ENCODE measurements around the gene NTSR2.

The NTSR2 gene

GRCh38 chr2:11699686-11700670 is 30.0 kb upstream of the NTSR2 start:
- Histone ChIP-seq H3K27me3 (ENCODE audit: control insufficient read depth in 1 of 2, insufficient read depth in 2 of 2, low read length in 2 of 2) (no peaks in the 10 kb centered on the region), H3K9ac (ENCODE audit: low read length in 2 of 2) (no peak overlapping the region), H3K4me1 (ENCODE audit: control insufficient read depth, insufficient read depth, low read length) (peaks cover 14% of the 10 kb centered on the region), H3K9me3 (ENCODE audit: control insufficient read depth in 2 of 2, low read length in 2 of 2) (no peaks in the 10 kb centered on the region), H3K27ac (ENCODE audit: low read length) (no peak overlapping the region), H3K4me3 (ENCODE audit: low read length in 2 of 2) (no peak overlapping the region), H3K36me3 (ENCODE audit: control insufficient read depth in 2 of 2, insufficient read depth in 2 of 2, low read length in 2 of 2) (no peaks in the 10 kb centered on the region)

GRCh38 chr2:11698009-11698922 is 28.3 kb upstream of the NTSR2 start:
- Histone ChIP-seq H3K9ac (ENCODE audit: low read length in 2 of 2) (no peak overlapping the region), H3K9me3 (ENCODE audit: control insufficient read depth in 2 of 2, low read length in 2 of 2) (no peaks in the 10 kb centered on the region), H3K27me3 (ENCODE audit: control insufficient read depth in 1 of 2, insufficient read depth in 2 of 2, low read length in 2 of 2) (no peaks in the 10 kb centered on the region), H3K36me3 (ENCODE audit: control insufficient read depth in 2 of 2, insufficient read depth in 2 of 2, low read length in 2 of 2) (no peaks in the 10 kb centered on the region), H3K4me1 (ENCODE audit: control insufficient read depth, insufficient read depth, low read length) (peaks cover 16% of the 10 kb centered on the region), H3K4me3 (ENCODE audit: low read length in 2 of 2) (no peak overlapping the region), H3K27ac (ENCODE audit: low read length) (peak overlapping the region; percentile 18)

- peak overlapping the region in 1 of 2 donors; percentile 3 for H3K4me3 ChIP-seq (ENCODE audit: low read length in 2 of 2)
- no peaks in the 10 kb centered on the region for H3K27me3 ChIP-seq (ENCODE audit: control insufficient read depth in 1 of 2, insufficient read depth in 2 of 2, low read length in 2 of 2)
- H3K27ac ChIP-seq (ENCODE audit: low read length): peak overlapping the region; percentile 18
- H3K9me3 ChIP-seq (ENCODE audit: control insufficient read depth in 2 of 2, low read length in 2 of 2): no peaks in the 10 kb centered on the region
- H3K9ac ChIP-seq (ENCODE audit: low read length in 2 of 2): no peak overlapping the region
- H3K36me3 ChIP-seq (ENCODE audit: control insufficient read depth in 2 of 2, insufficient read depth in 2 of 2, low read length in 2 of 2): no peaks in the 10 kb centered on the region
- peaks cover 19% of the 10 kb centered on the region for H3K4me1 ChIP-seq (ENCODE audit: control insufficient read depth, insufficient read depth, low read length)
These were observed 27.3 kb upstream of the NTSR2 start for GRCh38 chr2:11697103-11697871.

GRCh38 chr2:11696736-11697102 is 26.7 kb upstream of the NTSR2 start:
- Histone ChIP-seq H3K27me3 (ENCODE audit: control insufficient read depth in 1 of 2, insufficient read depth in 2 of 2, low read length in 2 of 2) (no peaks in the 10 kb centered on the region), H3K9me3 (ENCODE audit: control insufficient read depth in 2 of 2, low read length in 2 of 2) (no peaks in the 10 kb centered on the region), H3K4me3 (ENCODE audit: low read length in 2 of 2) (no peak overlapping the region), H3K36me3 (ENCODE audit: control insufficient read depth in 2 of 2, insufficient read depth in 2 of 2, low read length in 2 of 2) (no peaks in the 10 kb centered on the region), H3K9ac (ENCODE audit: low read length in 2 of 2) (no peak overlapping the region), H3K4me1 (ENCODE audit: control insufficient read depth, insufficient read depth, low read length) (peaks cover 19% of the 10 kb centered on the region), H3K27ac (ENCODE audit: low read length) (peak overlapping the region; percentile 18)

- H3K27ac ChIP-seq (ENCODE audit: low read length): no peak overlapping the region
- H3K9me3 ChIP-seq (ENCODE audit: control insufficient read depth in 2 of 2, low read length in 2 of 2): no peaks in the 10 kb centered on the region
- no peaks in the 10 kb centered on the region for H3K36me3 ChIP-seq (ENCODE audit: control insufficient read depth in 2 of 2, insufficient read depth in 2 of 2, low read length in 2 of 2)
- no peak overlapping the region for H3K9ac ChIP-seq (ENCODE audit: low read length in 2 of 2)
- no peaks in the 10 kb centered on the region for H3K27me3 ChIP-seq (ENCODE audit: control insufficient read depth in 1 of 2, insufficient read depth in 2 of 2, low read length in 2 of 2)
- no peak overlapping the region for H3K4me3 ChIP-seq (ENCODE audit: low read length in 2 of 2)
- H3K4me1 ChIP-seq (ENCODE audit: control insufficient read depth, insufficient read depth, low read length): peaks cover 19% of the 10 kb centered on the region
These were observed 25.6 kb upstream of the NTSR2 start for GRCh38 chr2:11695576-11695975.

GRCh38 chr2:11692966-11693521 is 23.0 kb upstream of the NTSR2 start:
- Histone ChIP-seq H3K4me1 (ENCODE audit: control insufficient read depth, insufficient read depth, low read length) (peaks cover 29% of the 10 kb centered on the region), H3K9ac (ENCODE audit: low read length in 2 of 2) (no peak overlapping the region), H3K4me3 (ENCODE audit: low read length in 2 of 2) (no peak overlapping the region), H3K36me3 (ENCODE audit: control insufficient read depth in 2 of 2, insufficient read depth in 2 of 2, low read length in 2 of 2) (no peaks in the 10 kb centered on the region), H3K9me3 (ENCODE audit: control insufficient read depth in 2 of 2, low read length in 2 of 2) (no peaks in the 10 kb centered on the region), H3K27ac (ENCODE audit: low read length) (no peak overlapping the region), H3K27me3 (ENCODE audit: control insufficient read depth in 1 of 2, insufficient read depth in 2 of 2, low read length in 2 of 2) (no peaks in the 10 kb centered on the region)

GRCh38 chr2:11691076-11691660 is 21.2 kb upstream of the NTSR2 start:
- no peak overlapping the region for H3K9ac ChIP-seq (ENCODE audit: low read length in 2 of 2)
- H3K4me3 ChIP-seq (ENCODE audit: low read length in 2 of 2): no peak overlapping the region
- no peak overlapping the region for H3K27ac ChIP-seq (ENCODE audit: low read length)
- H3K36me3 ChIP-seq (ENCODE audit: control insufficient read depth in 2 of 2, insufficient read depth in 2 of 2, low read length in 2 of 2): no peaks in the 10 kb centered on the region
- H3K27me3 ChIP-seq (ENCODE audit: control insufficient read depth in 1 of 2, insufficient read depth in 2 of 2, low read length in 2 of 2): no peaks in the 10 kb centered on the region
- peaks cover 18% of the 10 kb centered on the region for H3K4me1 ChIP-seq (ENCODE audit: control insufficient read depth, insufficient read depth, low read length)
- no peaks in the 10 kb centered on the region for H3K9me3 ChIP-seq (ENCODE audit: control insufficient read depth in 2 of 2, low read length in 2 of 2)

- Histone ChIP-seq H3K27ac (ENCODE audit: low read length) (no peak overlapping the region), H3K27me3 (ENCODE audit: control insufficient read depth in 1 of 2, insufficient read depth in 2 of 2, low read length in 2 of 2) (peaks cover 0 to 3% of the 10 kb centered on the region in 2 donors), H3K36me3 (ENCODE audit: control insufficient read depth in 2 of 2, insufficient read depth in 2 of 2, low read length in 2 of 2) (no peaks in the 10 kb centered on the region), H3K4me3 (ENCODE audit: low read length in 2 of 2) (peak overlapping the region; percentile 55 to 67), H3K4me1 (ENCODE audit: control insufficient read depth, insufficient read depth, low read length) (peaks cover 18% of the 10 kb centered on the region), H3K9me3 (ENCODE audit: control insufficient read depth in 2 of 2, low read length in 2 of 2) (no peaks in the 10 kb centered on the region), H3K9ac (ENCODE audit: low read length in 2 of 2) (peak overlapping the region in 1 of 2 donors; percentile 36)
These were observed 18.5 kb upstream of the NTSR2 start for GRCh38 chr2:11688222-11689069.

- H3K36me3 ChIP-seq (ENCODE audit: control insufficient read depth in 2 of 2, insufficient read depth in 2 of 2, low read length in 2 of 2): no peaks in the 10 kb centered on the region
- H3K4me1 ChIP-seq (ENCODE audit: control insufficient read depth, insufficient read depth, low read length): peaks cover 14% of the 10 kb centered on the region
- H3K9me3 ChIP-seq (ENCODE audit: control insufficient read depth in 2 of 2, low read length in 2 of 2): no peaks in the 10 kb centered on the region
- no peak overlapping the region for H3K4me3 ChIP-seq (ENCODE audit: low read length in 2 of 2)
- H3K27me3 ChIP-seq (ENCODE audit: control insufficient read depth in 1 of 2, insufficient read depth in 2 of 2, low read length in 2 of 2): peaks cover 0 to 3% of the 10 kb centered on the region in 2 donors
- no peak overlapping the region for H3K9ac ChIP-seq (ENCODE audit: low read length in 2 of 2)
- no peak overlapping the region for H3K27ac ChIP-seq (ENCODE audit: low read length)
These were observed 17.7 kb upstream of the NTSR2 start for GRCh38 chr2:11687736-11688135.

All from stomach smooth muscle (tissue), 2 donors.